Measurements from ENCODE around the gene HSFX4.
"Not testable (repeated sequence)": the region's sequence is repeated elsewhere in the genome, so short reads cannot be mapped to it uniquely, and the experiment has no call there.

The HSFX4 gene

DNA sequence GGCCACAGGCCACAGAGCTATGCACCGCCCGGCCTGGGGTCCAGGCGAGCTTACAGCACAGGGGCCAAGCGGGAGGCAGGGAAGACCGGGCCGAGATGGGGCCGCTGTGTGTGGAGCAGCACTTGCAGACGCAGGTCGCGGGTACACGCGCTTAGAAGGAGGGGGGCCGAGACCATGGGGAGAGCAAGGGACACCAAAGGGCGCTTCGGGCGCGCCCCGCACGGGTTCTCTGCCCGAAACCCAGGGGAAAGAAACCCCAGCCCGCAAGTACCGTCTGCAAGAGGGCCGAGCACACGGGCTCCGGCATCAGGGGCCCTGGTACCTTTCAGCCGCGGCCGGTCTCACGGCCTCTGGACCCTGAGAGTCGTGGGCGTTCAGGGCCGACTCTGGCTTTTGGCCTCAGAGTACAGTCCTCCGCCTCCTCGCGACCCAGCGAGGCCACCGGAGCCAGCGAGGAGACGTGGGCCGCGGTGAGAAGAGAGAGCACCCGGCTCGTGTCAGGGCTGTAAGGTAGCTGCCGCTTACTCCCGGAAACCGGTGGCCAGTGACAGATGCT is 8.6 kb downstream of the HSFX4 start:
- no peak for DNase-seq (ENCODE audit: low read depth, low spot score)

DNA sequence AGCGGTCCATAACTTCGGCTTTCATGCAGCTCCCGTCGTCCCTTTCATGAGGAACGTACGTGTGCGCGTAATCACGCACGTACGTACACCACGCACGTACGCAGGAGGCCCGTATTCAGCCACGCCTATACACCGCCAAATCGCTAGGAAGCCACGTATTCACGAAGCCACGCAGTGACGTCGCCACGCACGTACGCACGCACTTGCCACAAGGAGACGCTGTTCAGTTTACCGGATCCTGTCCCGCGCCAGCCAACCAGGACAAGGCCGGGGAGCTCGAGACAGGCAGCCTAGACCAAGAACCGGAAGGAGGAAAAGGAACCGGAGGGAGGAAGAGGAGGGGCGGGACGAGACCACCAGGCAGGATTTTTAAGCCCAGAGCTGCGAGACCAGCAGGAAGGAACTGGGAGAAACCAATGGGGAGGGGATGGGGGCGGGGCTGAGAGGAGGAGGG is 9.1 kb downstream of the HSFX4 start, which contains the start of gene EOLA2:
Gene EOLA2, minus strand, starts transcription at position 65 of the 454 bp plus-strand sequence. CDS start 4,617 bp downstream, outside the sequence.
- DNase-seq (ENCODE audit: low read depth, low spot score), result peak; percentile 80

DNA sequence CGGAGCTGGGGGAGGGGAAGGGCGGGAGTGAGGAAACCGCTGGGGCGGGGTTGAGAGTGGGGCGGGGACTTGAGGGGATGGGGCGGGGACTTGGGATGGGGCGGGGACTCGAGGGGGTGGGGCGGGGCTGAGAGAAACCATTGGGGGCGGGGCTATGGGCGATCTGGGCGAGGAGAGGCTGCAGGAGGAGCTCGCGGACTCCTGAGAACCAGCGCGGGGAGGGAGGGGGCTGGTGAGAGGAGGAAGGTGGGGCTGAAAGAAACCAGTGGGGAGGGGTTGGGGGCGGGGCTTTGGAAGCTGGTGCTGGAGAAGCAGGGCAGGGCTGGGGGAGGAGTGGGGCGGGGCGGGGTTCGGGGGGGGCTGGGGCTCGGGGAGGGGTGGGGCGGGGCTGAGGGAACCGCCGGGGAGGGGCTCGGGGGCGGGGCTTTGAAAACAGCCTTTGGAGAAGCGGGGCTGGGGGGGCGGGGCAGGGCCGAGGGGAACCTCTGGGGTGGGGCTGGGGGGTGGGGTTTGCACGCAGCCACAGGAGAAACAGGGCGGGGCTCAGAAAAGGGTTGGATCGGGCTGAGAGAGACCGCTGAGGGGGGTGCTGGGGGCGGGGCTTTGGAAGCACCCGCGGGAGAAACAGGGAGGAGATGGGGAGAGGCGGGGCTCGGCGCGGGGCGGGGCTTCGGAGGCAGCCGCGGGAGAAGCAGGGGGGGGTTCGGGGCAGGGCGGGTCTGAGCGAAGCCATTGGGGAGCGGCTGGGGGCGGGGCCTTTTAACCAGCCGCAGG is 9.7 kb downstream of the HSFX4 start:
- peak; percentile 69 for DNase-seq (ENCODE audit: low read depth, low spot score)

DNA sequence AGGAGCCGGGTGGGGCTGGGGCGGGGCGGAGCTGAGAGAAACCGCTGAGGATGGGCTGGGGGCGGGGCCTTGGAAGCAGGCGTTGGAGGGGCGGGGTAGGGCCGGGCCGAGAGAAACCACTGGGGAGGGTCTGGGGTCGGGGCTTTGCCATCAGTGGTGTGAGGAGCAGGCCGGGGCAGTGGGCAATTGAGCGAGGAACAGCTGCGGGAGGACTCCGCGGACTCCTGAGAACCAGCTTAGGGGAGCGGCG is 10.2 kb downstream of the HSFX4 start:
- no peak for DNase-seq (ENCODE audit: low read depth, low spot score)

DNA sequence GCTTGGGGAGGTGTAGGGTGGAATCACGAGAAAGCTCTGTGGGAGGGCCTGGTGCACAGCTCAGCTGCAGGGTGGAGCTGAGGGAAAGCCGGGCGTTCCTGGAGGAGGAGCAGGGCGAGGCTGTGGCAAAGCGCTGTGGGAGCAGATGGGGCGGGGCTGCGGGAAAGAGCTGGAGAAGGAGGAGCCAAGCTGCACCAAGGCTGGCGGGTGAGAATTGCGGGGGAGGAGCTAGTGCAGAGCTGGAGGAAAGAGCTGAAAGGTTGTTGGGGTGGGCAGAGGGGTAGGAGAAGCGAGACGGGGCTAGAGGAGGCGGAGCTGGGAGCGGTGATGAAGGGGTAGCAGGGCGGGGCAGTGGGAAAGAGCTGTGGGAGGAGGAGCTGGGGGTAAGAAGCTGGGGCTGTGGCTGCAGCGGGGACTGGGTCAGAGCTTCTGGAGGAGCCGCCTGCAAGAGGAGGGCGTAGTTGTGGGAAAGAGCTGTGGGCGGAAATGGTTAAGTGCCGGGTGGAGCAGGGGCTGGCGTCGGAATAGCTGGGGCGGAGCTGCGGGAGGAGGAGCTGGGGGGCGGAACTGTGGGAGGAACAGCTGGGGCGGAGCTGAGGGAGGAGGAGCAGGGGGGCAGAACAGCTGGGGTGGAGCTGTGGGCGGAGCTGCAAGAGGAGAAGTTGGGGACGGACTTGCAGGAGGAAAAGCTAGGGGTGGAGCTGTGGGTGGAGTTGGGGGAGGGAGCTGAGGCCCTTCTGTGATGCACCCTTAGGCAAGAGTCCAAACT is 10.7 kb downstream of the HSFX4 start:
- DNase-seq (ENCODE audit: low read depth, low spot score), result peak; percentile 77

DNA sequence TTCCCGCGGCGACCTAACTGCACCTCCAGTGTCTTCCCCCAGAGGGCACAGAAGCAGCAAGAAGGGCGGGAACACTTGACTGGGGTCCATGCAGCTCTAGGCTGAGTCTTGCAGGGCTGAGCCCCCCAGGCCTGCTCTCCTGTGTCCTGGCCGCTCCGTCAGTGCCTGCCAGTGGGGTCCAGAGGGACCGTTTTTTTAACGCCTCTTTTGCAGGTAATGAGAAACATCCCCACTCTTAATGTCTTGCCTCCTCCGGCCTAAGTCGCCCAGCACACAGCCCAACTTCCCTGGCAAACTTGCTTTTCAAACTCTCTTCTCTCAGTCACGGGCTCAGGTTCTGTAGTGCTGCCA is 11.3 kb downstream of the HSFX4 start:
- not testable (repeated sequence) for DNase-seq (ENCODE audit: low read depth, low spot score)

DNA sequence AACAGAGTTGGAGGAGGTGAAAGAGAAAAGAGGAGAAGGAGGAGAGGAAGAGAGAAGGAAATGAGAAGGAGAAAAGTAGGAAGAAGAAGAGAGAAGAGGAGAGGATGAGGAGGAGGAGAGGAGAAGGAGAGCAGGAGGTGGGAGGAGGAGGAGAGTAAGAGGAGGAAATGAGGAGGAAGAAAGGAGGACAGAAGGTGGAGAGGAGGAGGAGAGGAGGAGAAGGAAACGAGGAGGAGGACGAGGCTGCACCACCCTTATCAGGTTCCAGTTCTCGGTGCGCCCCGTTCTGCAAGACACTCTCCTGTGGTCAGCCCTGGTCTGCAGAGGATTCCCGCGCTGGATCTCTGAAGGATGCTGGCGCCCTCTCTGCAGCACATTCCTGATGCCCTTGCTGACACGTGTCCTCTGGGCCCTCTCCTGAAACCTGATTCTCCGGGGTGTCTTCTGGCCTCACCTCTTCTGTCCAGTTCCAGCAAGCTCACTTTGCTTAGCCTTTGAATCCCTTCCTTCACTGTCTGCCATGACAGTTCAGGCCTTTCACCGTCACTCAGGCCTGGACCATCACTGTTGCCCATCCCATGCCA is 15.8 kb downstream of the HSFX4 start:
- not testable (repeated sequence) for DNase-seq (ENCODE audit: low read depth, low spot score)

DNA sequence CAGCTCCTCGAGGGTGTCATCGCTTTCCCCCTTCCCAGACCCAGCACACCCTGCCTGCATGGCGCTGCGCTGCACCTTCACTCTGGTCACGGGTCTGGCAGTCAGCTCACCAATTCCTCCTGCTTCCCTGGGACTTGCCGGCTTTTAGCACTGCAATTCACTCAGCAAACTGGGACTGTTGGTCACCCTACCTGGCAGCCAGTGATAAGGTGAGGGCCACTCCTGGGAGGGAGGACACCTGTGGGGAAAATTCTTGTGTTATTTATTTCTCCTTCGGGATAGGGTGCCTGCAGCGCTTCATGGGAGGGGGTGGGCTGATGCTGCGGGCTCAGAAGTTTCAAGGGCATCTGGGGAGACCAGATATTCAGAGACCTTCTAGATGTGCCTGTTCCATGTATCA is 16.4 kb downstream of the HSFX4 start:
- DNase-seq (ENCODE audit: low read depth, low spot score), result not testable (repeated sequence)

DNA sequence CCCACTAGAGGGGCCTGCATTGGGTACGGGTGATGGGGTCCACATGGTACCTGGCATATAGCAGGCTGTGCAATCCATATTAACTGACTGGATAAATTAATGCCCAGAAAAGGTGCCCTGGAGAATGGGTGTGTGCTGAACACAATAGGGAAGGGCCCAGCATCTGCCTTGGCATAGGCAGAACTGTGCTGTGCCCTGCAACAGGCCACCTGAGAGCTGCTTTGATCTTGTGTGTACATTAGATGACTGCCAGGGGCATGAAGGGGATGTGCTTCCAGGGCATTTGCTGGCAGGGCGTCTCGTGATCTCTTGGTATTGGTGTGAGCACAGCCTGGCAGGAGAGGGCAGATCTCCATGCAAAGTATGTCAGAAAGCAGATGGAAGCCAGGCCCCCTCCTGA is 17.6 kb downstream of the HSFX4 start:
- DNase-seq (ENCODE audit: low read depth, low spot score), result not testable (repeated sequence)

DNA sequence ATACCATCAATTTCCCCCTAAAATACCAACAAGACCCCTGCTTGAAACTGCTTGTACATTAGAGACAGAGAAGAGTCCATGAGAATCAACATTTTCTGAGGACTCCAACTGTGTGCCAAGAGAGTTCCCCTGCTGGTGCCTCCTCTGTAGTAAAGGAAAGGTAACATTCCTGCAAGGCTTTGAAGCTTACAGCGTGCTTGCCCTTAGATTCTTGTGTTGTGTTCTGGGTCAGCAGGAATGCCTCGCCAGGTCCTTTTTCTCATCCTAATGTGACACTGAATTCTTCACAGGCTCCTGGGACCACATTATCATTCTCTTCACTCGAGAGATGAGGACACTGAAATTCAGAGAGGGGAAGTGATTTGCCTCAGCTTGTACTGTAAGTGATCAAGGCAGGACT is 18.6 kb downstream of the HSFX4 start:
- DNase-seq (ENCODE audit: low read depth, low spot score), result no peak

DNA sequence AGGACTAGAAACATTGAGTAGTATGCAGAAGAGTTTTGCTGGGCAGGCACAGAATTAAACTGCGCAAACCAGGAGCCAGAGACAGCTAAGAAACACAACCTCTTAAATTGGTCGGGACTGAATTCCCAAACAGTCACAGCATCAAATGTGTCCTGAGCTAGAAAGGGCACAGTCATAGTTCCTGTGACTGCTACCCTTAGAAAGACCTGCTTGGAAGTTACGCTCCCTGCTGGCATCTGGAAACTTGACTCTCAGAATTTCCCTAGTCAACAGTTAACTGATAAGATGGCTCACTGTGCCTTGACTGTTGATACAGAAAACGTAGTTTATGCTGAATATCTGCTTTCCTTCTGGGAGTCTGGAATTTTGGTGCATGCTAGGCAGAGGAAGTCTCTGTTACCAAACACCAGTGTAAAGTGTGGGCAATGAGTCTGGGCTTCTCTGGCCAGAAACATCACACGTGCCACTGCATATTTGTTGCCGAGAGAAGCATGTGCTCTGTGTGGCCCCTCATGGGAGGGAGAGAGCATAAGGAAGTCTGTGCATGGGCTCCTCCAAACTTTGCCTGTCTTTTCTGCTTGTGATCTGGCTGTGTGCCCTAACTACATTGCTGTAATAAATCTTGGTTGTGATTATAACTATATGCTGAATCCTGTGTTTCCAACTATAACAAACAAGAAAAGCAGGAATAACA is 20.5 kb downstream of the HSFX4 start:
- DNase-seq (ENCODE audit: low read depth, low spot score), result no peak

DNA sequence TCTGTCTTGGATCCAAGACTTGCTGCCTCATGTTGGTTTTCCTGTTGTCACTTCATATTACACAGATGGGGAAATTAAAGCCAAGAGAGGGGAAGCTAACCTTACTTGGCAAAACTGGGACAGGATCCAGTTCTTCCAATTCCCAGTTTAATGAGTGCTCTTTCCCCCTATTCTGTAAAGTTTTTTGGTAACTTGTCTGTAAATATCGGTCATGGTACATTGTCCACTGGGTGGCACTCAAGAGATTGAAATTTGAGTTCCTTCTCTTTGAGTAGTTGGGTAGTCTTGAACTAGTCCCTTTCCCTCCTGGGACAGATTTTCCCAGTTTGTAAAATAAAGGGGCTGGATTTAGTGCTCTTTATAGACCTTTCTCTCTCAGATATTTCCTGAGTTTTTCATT is 21.3 kb downstream of the HSFX4 start:
- DNase-seq (ENCODE audit: low read depth, low spot score), result no peak

DNA sequence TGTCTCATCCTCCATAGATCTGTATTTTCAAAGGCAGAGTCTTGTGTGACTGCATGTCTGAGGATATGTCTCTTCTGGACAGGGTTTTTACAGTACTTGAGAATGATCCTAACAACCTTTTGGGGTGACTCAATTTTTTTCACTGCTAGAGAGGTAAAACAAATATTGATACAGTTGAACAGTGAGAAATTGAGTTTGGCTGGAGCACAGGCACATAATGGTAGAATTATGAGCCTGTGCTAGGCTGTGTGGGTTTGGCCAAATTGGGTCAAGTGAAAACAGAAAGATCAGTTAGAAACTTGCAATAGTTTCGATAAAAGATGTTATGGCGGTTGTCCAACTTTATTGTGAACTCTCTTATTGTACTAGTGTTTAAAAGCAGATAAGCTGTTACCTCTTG is 32.2 kb downstream of the HSFX4 start:
- no peak for DNase-seq (ENCODE audit: low read depth, low spot score)

DNA sequence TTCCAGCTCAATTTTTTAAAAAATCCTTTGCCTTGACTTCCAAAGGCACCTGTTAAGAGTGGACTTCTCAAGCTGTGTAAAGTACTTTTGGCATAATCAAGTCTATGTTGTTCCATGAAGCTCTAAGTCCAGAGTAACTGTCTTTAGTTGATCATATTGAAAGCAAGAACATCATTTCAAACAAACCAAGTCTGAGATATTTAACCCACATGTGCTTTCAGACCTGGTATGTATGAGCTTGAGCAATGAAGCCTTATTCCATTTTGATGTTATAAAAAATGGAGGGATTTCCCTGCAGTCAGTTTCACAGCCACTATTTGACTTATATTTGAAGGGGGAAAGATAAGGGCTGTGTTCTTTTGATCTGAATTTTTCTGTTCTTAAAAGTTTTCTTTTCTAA is 32.6 kb downstream of the HSFX4 start:
- DNase-seq (ENCODE audit: low read depth, low spot score), result no peak

DNA sequence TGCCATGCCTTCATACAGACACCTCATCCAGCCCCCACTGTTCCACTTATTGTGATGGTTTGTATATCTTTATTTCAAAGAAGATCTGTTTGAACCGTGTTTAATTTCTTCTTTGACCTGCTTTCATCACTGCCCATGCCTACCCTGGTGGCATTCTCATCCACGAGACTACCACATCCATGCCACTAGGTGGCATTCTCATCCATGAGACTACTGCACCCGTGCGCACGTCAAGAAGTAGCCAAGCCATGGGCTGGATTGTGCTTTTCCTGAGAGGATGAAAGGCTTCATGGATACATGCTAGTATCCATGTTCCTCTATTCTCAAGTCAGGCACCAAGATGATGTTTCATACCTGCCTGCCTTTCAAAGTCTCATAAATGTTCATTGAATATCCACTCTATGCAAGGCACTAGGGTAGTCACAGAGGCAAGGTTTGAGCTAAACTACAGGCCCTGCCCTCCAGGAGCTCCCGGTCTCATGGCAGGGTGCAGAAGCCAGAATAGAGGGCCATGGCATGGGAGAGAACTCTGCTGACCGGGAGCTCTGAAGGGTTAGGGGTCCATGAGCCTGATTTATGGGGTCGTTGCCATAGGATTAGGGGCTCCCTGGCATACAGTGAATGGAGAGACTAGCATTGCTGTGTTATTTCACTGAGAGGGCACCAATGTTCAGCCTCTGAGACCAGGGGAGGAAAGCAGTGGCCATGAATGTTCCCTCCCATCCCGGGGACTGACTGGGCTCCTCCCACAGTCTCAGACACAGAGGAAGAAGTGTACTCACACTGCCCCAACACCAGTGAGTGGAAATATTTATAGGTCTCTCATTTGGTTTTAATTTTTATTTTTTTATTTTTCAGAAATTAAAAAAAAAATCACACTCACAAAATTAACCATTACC is 33.7 kb downstream of the HSFX4 start:
- no peak for DNase-seq (ENCODE audit: low read depth, low spot score)

DNA sequence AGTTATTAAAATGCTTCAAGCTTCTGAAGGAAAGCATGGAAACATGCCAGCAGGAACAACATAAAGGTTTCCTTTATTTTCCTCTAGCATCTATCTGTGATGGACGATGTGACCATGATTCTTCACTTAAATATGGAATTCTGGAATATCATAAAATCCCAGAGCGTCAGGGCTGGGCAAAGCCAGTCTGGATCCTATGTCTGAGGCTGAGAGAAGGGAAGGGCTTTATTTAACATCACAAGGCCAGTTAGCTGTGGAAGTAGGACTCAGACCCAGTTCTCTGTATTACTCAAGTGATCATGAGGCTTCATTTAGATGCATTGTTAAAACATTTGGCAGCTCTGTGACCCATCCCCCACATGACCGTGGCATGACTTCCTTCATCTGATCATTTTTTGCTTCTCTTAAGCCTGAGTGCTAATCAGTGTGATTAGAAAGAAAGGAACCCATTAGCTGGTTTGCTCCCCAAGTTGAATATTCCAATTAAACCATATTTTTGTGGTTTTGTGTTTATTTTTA is 49.8 kb downstream of the HSFX4 start:
- no peak for DNase-seq (ENCODE audit: low read depth, low spot score)
